ENCODE results near the gene CDC25A.

- no peak for TF ChIP-seq POLR2A (IDR thresholded peaks at IDR 0.05; ENCODE audit: low read depth)
- peak in 1 of 3 experiments; percentile 25 for TF ChIP-seq CTCF (IDR thresholded peaks at IDR 0.05)
- TF ChIP-seq POLR2AphosphoS5 (IDR thresholded peaks at IDR 0.05) = peak in 1 of 2 donors; percentile 81
- TF ChIP-seq EP300 (IDR thresholded peaks at IDR 0.05) = no peak
These were observed at the start of gene CDC25A for GRCh38 chr3:48188266-48189201.
